Neuronal stem cell (in vitro differentiated cells): ENCODE results near the gene ST8SIA6.

Source experiments
- DNase-seq: peaks from one replicate; pipeline ENCODE4 v3.0.0-alpha.2; 2013; ENCODE audit warnings: low spot score
- H2AFZ ChIP-seq: one replicate; pipeline ENCODE4 v1.6.1; 2013; ENCODE audit warnings: mild to moderate bottlenecking, low read length, inconsistent platforms
- H2AK5ac ChIP-seq: 2 replicates; pipeline ENCODE4 v1.6.1; 2013; ENCODE audit warnings: low read depth, mild to moderate bottlenecking, inconsistent platforms, low read length, moderate library complexity, mixed read lengths
- H2BK120ac ChIP-seq: 2 replicates; pipeline ENCODE4 v1.6.1; 2013; ENCODE audit warnings: low read depth, mild to moderate bottlenecking, inconsistent platforms, low read length, moderate library complexity, mixed read lengths
- H2BK12ac ChIP-seq: one replicate; pipeline ENCODE4 v1.6.1; 2013; ENCODE audit warnings: low read length, inconsistent platforms
- H2BK15ac ChIP-seq: 2 replicates; pipeline ENCODE4 v1.6.1; 2013; ENCODE audit warnings: mild to moderate bottlenecking, low read length, inconsistent platforms, mixed read lengths
- H2BK5ac ChIP-seq: one replicate; pipeline ENCODE4 v1.6.1; 2013; ENCODE audit warnings: inconsistent platforms, mild to moderate bottlenecking, low read length, moderate library complexity
- H3K14ac ChIP-seq: one replicate; pipeline ENCODE4 v1.6.1; 2013; ENCODE audit warnings: low read length, inconsistent platforms
- H3K18ac ChIP-seq: 2 replicates; pipeline ENCODE4 v1.6.1; 2013; ENCODE audit warnings: low read length, inconsistent platforms
- H3K23ac ChIP-seq: 2 replicates; pipeline ENCODE4 v1.6.1; 2013; ENCODE audit warnings: low read depth, mild to moderate bottlenecking, mixed read lengths, low read length, inconsistent platforms; ENCODE audit not compliant: poor library complexity
- H3K27ac ChIP-seq: replicated peaks from 3 replicates; pipeline ENCODE4 v1.5.1; 2013; ENCODE audit warnings: low read length, inconsistent platforms
- H3K27me3 ChIP-seq, 3 experiments: 2 replicates each; pipeline ENCODE4 v1.6.1; 2013; ENCODE audit warnings: low read length in 3 of 3, mild to moderate bottlenecking in 2 of 3, inconsistent platforms in 1 of 3, low read depth in 1 of 3, mixed read lengths in 1 of 3, moderate library complexity in 1 of 3; ENCODE audit not compliant: control insufficient read depth in 3 of 3, insufficient read depth in 3 of 3
- H3K36me3 ChIP-seq, 2 donors: replicated peaks in 1 of 2; 2 replicates each; pipeline ENCODE4 v1.6.1; 2013; ENCODE audit warnings: low read length in 2 of 2; ENCODE audit not compliant: control insufficient read depth in 2 of 2, insufficient read depth in 2 of 2
- H3K4ac ChIP-seq: 2 replicates; pipeline ENCODE4 v1.6.1; 2013; ENCODE audit warnings: inconsistent platforms, mild to moderate bottlenecking, low read length, moderate library complexity
- H3K4me1 ChIP-seq, 2 donors: 1 replicate in 1 of 2; 2 replicates in 1 of 2; pipeline ENCODE4 v1.6.1; 2013; ENCODE audit warnings: low read length in 2 of 2, low read depth in 1 of 2; ENCODE audit not compliant: control insufficient read depth in 2 of 2, insufficient read depth in 1 of 2
- H3K4me2 ChIP-seq: one replicate; pipeline ENCODE4 v1.6.1; 2013; ENCODE audit warnings: mild to moderate bottlenecking, low read length, inconsistent platforms; ENCODE audit not compliant: insufficient read depth, poor library complexity, severe bottlenecking
- H3K4me3 ChIP-seq, 2 donors: 2 replicates each; pipeline ENCODE4 v1.5.1; 2013; ENCODE audit warnings: low read length in 2 of 2, mild to moderate bottlenecking in 2 of 2, inconsistent platforms in 1 of 2, moderate library complexity in 1 of 2
- H3K79me1 ChIP-seq: one replicate; pipeline ENCODE4 v1.6.1; 2013; ENCODE audit warnings: low read depth, mild to moderate bottlenecking, inconsistent platforms, low read length, moderate library complexity
- H3K9ac ChIP-seq: one replicate; pipeline ENCODE4 v1.6.1; 2013; ENCODE audit warnings: mild to moderate bottlenecking, low read depth, low read length, inconsistent platforms; ENCODE audit not compliant: poor library complexity
- H3K9me3 ChIP-seq, 2 donors: replicated peaks in 1 of 2; 2 replicates each; pipeline versions ENCODE3 to v1.6.1; 2013; ENCODE audit warnings: low read length in 2 of 2, mild to moderate bottlenecking in 2 of 2, inconsistent platforms in 1 of 2, low read depth in 1 of 2, mixed read lengths in 1 of 2, moderate library complexity in 1 of 2; ENCODE audit not compliant: control insufficient read depth in 2 of 2, insufficient read depth in 1 of 2
- H4K8ac ChIP-seq: one replicate; pipeline ENCODE4 v1.6.1; 2013; ENCODE audit warnings: low read depth, mild to moderate bottlenecking, inconsistent platforms, low read length, moderate library complexity
- H4K91ac ChIP-seq: one replicate; pipeline ENCODE4 v1.6.1; 2013; ENCODE audit warnings: low read length, low read depth, mild to moderate bottlenecking, inconsistent platforms; ENCODE audit not compliant: poor library complexity
- WGBS, 2 donors: extraction: QIAGEN DNeasy Blood & Tissue Kit; methylation state at CpG; one replicate each; pipeline ENCODE4 v1.1.7; 2013; ENCODE audit warnings: missing lambda C conversion rate in 2 of 2, mixed read lengths in 1 of 2; ENCODE audit not compliant: insufficient read length in 2 of 2, insufficient replicate concordance in 1 of 2; ENCODE audit errors: extremely low coverage in 2 of 2; 5-methylcytosine and 5-hydroxymethylcytosine counted together

The ST8SIA6 gene

DNA sequence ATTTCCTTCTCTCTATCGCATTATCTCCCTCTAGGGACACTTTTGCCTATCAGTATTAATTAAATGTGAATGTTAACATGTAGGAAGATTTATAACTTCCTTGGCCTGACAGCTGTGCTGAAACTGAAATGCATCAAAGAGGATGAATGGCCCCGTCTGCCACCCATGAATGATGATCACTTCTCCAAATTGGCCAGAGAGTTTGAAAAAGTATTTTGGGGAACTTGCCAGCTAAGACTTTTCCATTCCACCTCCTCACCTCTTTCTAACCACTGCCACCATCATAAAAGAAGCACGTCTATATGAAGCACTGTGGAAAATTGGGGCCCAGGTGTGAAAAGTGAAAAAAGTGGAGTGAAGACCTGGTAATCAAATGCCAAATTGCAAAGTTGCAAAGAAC is 25.4 kb upstream of the ST8SIA6 start:
- H2BK15ac ChIP-seq, result no peak overlapping the region
- no peak overlapping the region for H3K4ac ChIP-seq
- no peak overlapping the region for H2BK120ac ChIP-seq
- no peak overlapping the region for H3K18ac ChIP-seq
- no CpG with 5 or more reads among the region's 3 CpGs for WGBS, 2 donors
- peaks cover 0 to 3% (median 0%) of the 10 kb centered on the region in 3 experiments for H3K27me3 ChIP-seq
- H2BK12ac ChIP-seq, result no peak overlapping the region
- no peaks in the 10 kb centered on the region for H3K79me1 ChIP-seq
- H3K27ac ChIP-seq, result no peak overlapping the region
- no peak overlapping the region for H3K14ac ChIP-seq
- no peaks in the 10 kb centered on the region for H3K9me3 ChIP-seq
- no peak overlapping the region for H2AK5ac ChIP-seq
- no peaks in the 10 kb centered on the region for H3K36me3 ChIP-seq
- H3K4me1 ChIP-seq, result no peaks in the 10 kb centered on the region
- no peak overlapping the region for H2BK5ac ChIP-seq
- H3K4me3 ChIP-seq, result no peak overlapping the region
- no peak overlapping the region for H3K9ac ChIP-seq
- no peak overlapping the region for H4K91ac ChIP-seq
- no peak overlapping the region for H4K8ac ChIP-seq
- H2AFZ ChIP-seq, result no peak overlapping the region
- no peak overlapping the region for H3K4me2 ChIP-seq
- no peak for DNase-seq
- H3K23ac ChIP-seq, result no peak overlapping the region

DNA sequence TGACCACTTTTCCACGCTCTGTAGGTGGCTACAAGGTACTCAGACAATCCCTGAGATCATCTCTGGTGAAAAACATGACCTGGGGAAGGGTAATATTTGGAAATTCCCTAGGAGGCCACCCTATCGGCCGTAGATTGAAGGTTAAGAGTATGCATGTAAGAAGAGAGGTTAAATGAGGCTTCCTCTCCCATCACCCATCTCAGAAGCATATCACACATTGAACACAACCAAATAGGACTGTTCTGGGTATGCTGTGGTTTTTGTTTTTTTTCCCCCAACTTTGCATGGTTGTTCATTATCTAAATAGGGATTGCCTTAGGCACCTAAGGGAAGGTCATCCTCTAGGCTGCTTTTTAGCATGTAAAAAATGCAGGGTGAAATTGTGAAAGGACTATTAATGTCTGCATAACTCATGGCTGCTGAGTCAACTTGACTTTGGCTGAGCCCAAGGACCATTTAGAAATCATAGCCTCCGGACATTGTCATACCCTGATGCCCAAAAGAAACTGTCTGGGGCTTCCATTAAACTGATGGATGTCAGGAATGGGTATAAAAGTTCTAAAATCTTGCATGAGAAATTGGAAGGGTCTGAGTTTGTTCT is 24.7 kb upstream of the ST8SIA6 start:
- Histone ChIP-seq H3K23ac (no peak overlapping the region), H2AFZ (no peak overlapping the region), H3K4me2 (no peak overlapping the region), H3K14ac (no peak overlapping the region), H3K27ac (no peak overlapping the region), H2AK5ac (no peak overlapping the region), H2BK120ac (no peak overlapping the region), H3K18ac (no peak overlapping the region), H2BK15ac (no peak overlapping the region), H4K8ac (no peak overlapping the region), H2BK5ac (no peak overlapping the region), H3K9me3 (no peaks in the 10 kb centered on the region), H2BK12ac (no peak overlapping the region), H4K91ac (no peak overlapping the region), H3K4ac (no peak overlapping the region), H3K79me1 (no peaks in the 10 kb centered on the region), H3K27me3 (peaks cover 0 to 3% (median 0%) of the 10 kb centered on the region in 3 experiments), H3K36me3 (no peaks in the 10 kb centered on the region), H3K4me1 (no peaks in the 10 kb centered on the region), H3K4me3 (no peak overlapping the region), H3K9ac (no peak overlapping the region)
- no CpG with 5 or more reads among the region's 4 CpGs for WGBS, 2 donors
- no peak for DNase-seq

DNA sequence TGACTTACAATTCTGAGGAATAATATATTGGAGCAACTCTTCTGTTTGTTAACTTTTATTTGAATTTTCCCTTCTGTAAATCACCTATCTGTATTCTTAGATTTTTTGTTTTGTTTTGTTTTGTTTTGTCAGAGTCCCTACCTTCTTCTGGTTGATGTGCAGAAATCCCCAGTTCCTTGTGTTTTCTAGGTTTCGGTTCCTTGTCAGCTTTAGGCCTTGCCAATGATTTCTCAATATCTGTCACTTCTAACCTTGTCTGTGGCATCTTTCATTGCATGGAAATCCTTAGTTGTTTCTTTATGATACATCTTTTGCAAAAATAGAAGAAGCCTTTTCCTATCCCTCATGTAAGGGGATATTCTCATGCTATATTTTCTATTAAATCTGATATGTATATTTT is 21.7 kb upstream of the ST8SIA6 start:
- Histone ChIP-seq H4K91ac (no peak overlapping the region), H3K4me1 (no peaks in the 10 kb centered on the region), H2BK5ac (no peak overlapping the region), H3K36me3 (no peaks in the 10 kb centered on the region), H2BK12ac (no peak overlapping the region), H2AK5ac (no peak overlapping the region), H3K9ac (no peak overlapping the region), H3K18ac (no peak overlapping the region), H3K4ac (no peak overlapping the region), H3K27ac (no peak overlapping the region), H3K9me3 (no peaks in the 10 kb centered on the region), H3K14ac (no peak overlapping the region), H3K79me1 (no peaks in the 10 kb centered on the region), H2BK120ac (no peak overlapping the region), H3K4me2 (no peak overlapping the region), H3K23ac (no peak overlapping the region), H3K4me3 (no peak overlapping the region), H4K8ac (no peak overlapping the region), H3K27me3 (peaks cover 0 to 3% (median 0%) of the 10 kb centered on the region in 3 experiments), H2AFZ (no peak overlapping the region), H2BK15ac (no peak overlapping the region)
- no CpG with 5 or more reads among the region's 1 CpG for WGBS, 2 donors
- DNase-seq, result no peak

DNA sequence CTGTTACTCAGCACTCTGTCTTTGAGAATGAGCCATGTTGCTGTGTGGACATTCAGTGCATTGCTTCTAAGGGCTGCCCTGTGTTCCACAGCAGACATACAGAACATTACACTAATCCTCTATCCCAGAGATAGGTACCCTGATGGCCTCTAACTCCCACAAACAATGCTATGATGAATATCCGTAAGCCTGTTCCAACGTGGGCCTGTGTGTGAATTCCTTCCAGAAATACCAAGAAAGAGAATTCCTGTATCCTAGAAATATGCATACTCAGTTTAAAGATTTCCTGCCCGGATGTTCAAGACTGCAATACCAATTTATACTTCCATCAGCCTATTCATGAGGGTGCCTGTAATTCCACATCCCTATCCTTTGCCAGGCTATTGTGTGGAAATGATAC is 21.3 kb upstream of the ST8SIA6 start:
- Histone ChIP-seq H3K9me3 (no peaks in the 10 kb centered on the region), H2AFZ (no peak overlapping the region), H3K27me3 (peaks cover 0 to 3% (median 0%) of the 10 kb centered on the region in 3 experiments), H3K27ac (no peak overlapping the region), H3K23ac (no peak overlapping the region), H3K4ac (no peak overlapping the region), H3K4me2 (no peak overlapping the region), H2BK120ac (no peak overlapping the region), H2AK5ac (no peak overlapping the region), H2BK5ac (no peak overlapping the region), H2BK12ac (no peak overlapping the region), H3K36me3 (no peaks in the 10 kb centered on the region), H3K4me1 (no peaks in the 10 kb centered on the region), H3K14ac (no peak overlapping the region), H4K91ac (no peak overlapping the region), H3K18ac (no peak overlapping the region), H4K8ac (no peak overlapping the region), H2BK15ac (no peak overlapping the region), H3K79me1 (no peaks in the 10 kb centered on the region), H3K4me3 (no peak overlapping the region), H3K9ac (no peak overlapping the region)
- WGBS, 2 donors, result no CpG with 5 or more reads among the region's 3 CpGs
- no peak for DNase-seq
